Neural cell (in vitro differentiated cells): ENCODE data around the gene KCNK7.

Experiments
- CTCF ChIP-seq: fragments of 450-650 bp; IDR thresholded peaks from 2 replicates; pipeline ENCODE4 v1.5.1; 2014; ENCODE audit warnings: antibody characterized with exemption, mild to moderate bottlenecking, moderate library complexity; ENCODE audit not compliant: poor library complexity, severe bottlenecking
- EP300 ChIP-seq: fragments of 450-650 bp; conservative IDR thresholded peaks from 2 replicates; pipeline ENCODE4 v1.6.1; 2014; ENCODE audit warnings: antibody characterized with exemption, mild to moderate bottlenecking, moderate library complexity; ENCODE audit not compliant: poor library complexity, severe bottlenecking
- EZH2 ChIP-seq: fragments of 200-600, 300-800 bp; shearing (Covaris generic), sonication (generic); IDR thresholded peaks from 2 replicates; pipeline ENCODE4 v1.6.1; 2014; ENCODE audit warnings: antibody characterized with exemption, low read length, borderline replicate concordance, mild to moderate bottlenecking; ENCODE audit not compliant: insufficient read depth, poor library complexity, severe bottlenecking
- POLR2AphosphoS5 ChIP-seq: IDR thresholded peaks from 2 replicates; pipeline ENCODE4 v1.6.1; 2012
- RAD21 ChIP-seq: fragments of 450-650 bp; conservative IDR thresholded peaks from 2 replicates; pipeline ENCODE4 v1.6.1; 2014; ENCODE audit warnings: antibody characterized with exemption, mild to moderate bottlenecking, moderate library complexity
- SMC3 ChIP-seq: fragments of 450-650 bp; conservative IDR thresholded peaks from 2 replicates; pipeline ENCODE4 v1.6.1; 2014; ENCODE audit warnings: antibody characterized with exemption, mild to moderate bottlenecking, moderate library complexity; ENCODE audit not compliant: poor library complexity

GRCh38 chr11:65573391-65574079, 22.1 kb downstream of the KCNK7 start:
- TF ChIP-seq EZH2 (no peak), EP300 (no peak), POLR2AphosphoS5 (no peak), CTCF (no peak), SMC3 (no peak), RAD21 (no peak)
